GM23338 (cell line): ENCODE data around the gene A3GALT2. TPM values are rescaled to one million over a fixed set of nuclear protein-coding genes. Genes with fewer than 3 reads are reported as not detected.

Source experiments
- ATAC-seq: fragments of 200-7000 bp; cut with Tn5 transposase; 3 replicates; pipeline ENCODE4 v1.9.1; 2020
- DNase-seq: peaks from one replicate; pipeline ENCODE4 v3.0.0-alpha.2; 2015; ENCODE audit warnings: low spot score
- H2AFZ ChIP-seq: fragments of 200-600 bp; sonication (generic); 2 replicates; pipeline ENCODE4 v1.8.0; 2016; ENCODE audit warnings: antibody characterized with exemption, mild to moderate bottlenecking, moderate library complexity
- H3F3A ChIP-seq: fragments of 200-600 bp; sonication (generic); replicated peaks from 2 replicates; pipeline ENCODE4 v1.8.0; 2017; ENCODE audit warnings: antibody characterized with exemption, mixed run types, low read depth
- H3K27ac ChIP-seq: fragments of 200-600 bp; sonication (generic); 2 replicates; pipeline ENCODE4 v1.6.1; 2016; ENCODE audit warnings: low read depth
- H3K27me3 ChIP-seq: fragments of 200-600 bp; sonication (generic); 2 replicates; pipeline ENCODE4 v1.8.0; 2016; ENCODE audit warnings: mild to moderate bottlenecking, mixed run types, moderate library complexity; ENCODE audit not compliant: insufficient read depth
- H3K36me3 ChIP-seq: fragments of 200-600 bp; sonication (generic); 2 replicates; pipeline ENCODE4 v1.8.0; 2016; ENCODE audit warnings: mild to moderate bottlenecking; ENCODE audit not compliant: insufficient read depth
- H3K4me1 ChIP-seq: fragments of 200-600 bp; sonication (generic); 2 replicates; pipeline ENCODE4 v1.8.0; 2016; ENCODE audit warnings: mild to moderate bottlenecking, moderate library complexity; ENCODE audit not compliant: insufficient read depth
- H3K4me2 ChIP-seq: fragments of 200-600 bp; sonication (generic); 2 replicates; pipeline ENCODE4 v1.7.1; 2017; ENCODE audit warnings: mixed run types
- H3K4me3 ChIP-seq: fragments of 200-600 bp; sonication (generic); 2 replicates; pipeline ENCODE4 v1.6.1; 2016; ENCODE audit warnings: mixed run types
- H3K79me2 ChIP-seq: fragments of 200-600 bp; sonication (generic); replicated peaks from 2 replicates; pipeline ENCODE4 v1.8.0; 2017; ENCODE audit warnings: mild to moderate bottlenecking; ENCODE audit not compliant: insufficient read depth
- H3K9me2 ChIP-seq: fragments of 200-600 bp; sonication (generic); 2 replicates; pipeline ENCODE4 v1.8.0; 2017; ENCODE audit not compliant: insufficient read depth
- H4K20me1 ChIP-seq: fragments of 200-600 bp; sonication (generic); replicated peaks from 2 replicates; pipeline ENCODE4 v1.8.0; 2017; ENCODE audit warnings: mild to moderate bottlenecking; ENCODE audit not compliant: insufficient read depth
- H3K27ac Mint-ChIP-seq: 2 replicates; pipeline ENCODE4 v1.8.0; 2020; ENCODE audit warnings: inconsistent platforms, mild to moderate bottlenecking, moderate library complexity, mixed read lengths
- H3K27me3 Mint-ChIP-seq: 3 replicates; pipeline ENCODE4 v1.8.0; 2022; ENCODE audit warnings: low read depth, mild to moderate bottlenecking, moderate library complexity, mixed read lengths, inconsistent platforms; ENCODE audit not compliant: insufficient read depth, poor library complexity
- H3K36me3 Mint-ChIP-seq: 3 replicates; pipeline ENCODE4 v1.8.0; 2021; ENCODE audit warnings: low read depth, mild to moderate bottlenecking, inconsistent platforms, moderate library complexity, mixed read lengths
- H3K4me1 Mint-ChIP-seq: 3 replicates; pipeline ENCODE4 v1.8.0; 2020; ENCODE audit warnings: mild to moderate bottlenecking, inconsistent platforms, mixed read lengths
- H3K4me3 Mint-ChIP-seq: 3 replicates; pipeline ENCODE4 v1.8.0; 2021; ENCODE audit warnings: moderate library complexity, mild to moderate bottlenecking, inconsistent platforms, mixed read lengths
- H3K9me3 Mint-ChIP-seq: 3 replicates; pipeline ENCODE4 v1.8.0; 2020; ENCODE audit warnings: moderate library complexity, mild to moderate bottlenecking, inconsistent platforms, mixed read lengths
- CREB1 ChIP-seq: fragments of 250-450 bp; sonication (Bioruptor Pico); IDR thresholded peaks from 2 replicates; pipeline ENCODE4 v1.5.0; 2020; ENCODE audit warnings: low read depth, mild to moderate bottlenecking, moderate library complexity
- CTCF ChIP-seq, 2 experiments: fragments of 200-600 bp in 1 of 2; sonication (generic) in 1 of 2; conservative IDR thresholded peaks; 2 replicates each; pipeline versions ENCODE4 v1.5.1 to v1.6.1; 2016 to 2017; ENCODE audit warnings: antibody characterized with exemption in 2 of 2, low read depth in 2 of 2, mild to moderate bottlenecking in 2 of 2, moderate library complexity in 1 of 2
- ETS1 ChIP-seq: IDR thresholded peaks from 2 replicates; pipeline ENCODE4 v1.6.1; 2016; ENCODE audit warnings: antibody characterized with exemption
- EZH2 ChIP-seq: fragments of 200-600 bp; sonication (generic); IDR thresholded peaks from one replicate; pipeline ENCODE4 v1.8.0; 2017; ENCODE audit warnings: antibody characterized with exemption, mild to moderate bottlenecking, low read depth; ENCODE audit not compliant: unreplicated experiment
- EZH2phosphoT487 ChIP-seq: fragments of 200-600 bp; sonication (generic); IDR thresholded peaks from one replicate; pipeline ENCODE4 v1.8.1; 2018; ENCODE audit warnings: antibody characterized with exemption; ENCODE audit not compliant: unreplicated experiment
- JUNB ChIP-seq: IDR thresholded peaks from one replicate; pipeline ENCODE4 v1.6.1; 2016; ENCODE audit warnings: antibody characterized with exemption; ENCODE audit not compliant: unreplicated experiment
- NANOG ChIP-seq: IDR thresholded peaks from 2 replicates; pipeline ENCODE4 v1.6.1; 2016; ENCODE audit warnings: antibody characterized with exemption, borderline replicate concordance
- POLR2AphosphoS5 ChIP-seq: IDR thresholded peaks from 2 replicates; pipeline ENCODE4 v1.6.1; 2016; ENCODE audit warnings: antibody characterized with exemption, low read depth
- REST ChIP-seq: IDR thresholded peaks from one replicate; pipeline ENCODE4 v1.6.1; 2018; ENCODE audit warnings: antibody characterized with exemption; ENCODE audit not compliant: unreplicated experiment
- STAT1 ChIP-seq: IDR thresholded peaks from one replicate; pipeline ENCODE4 v1.6.1; 2016; ENCODE audit warnings: antibody characterized with exemption; ENCODE audit not compliant: unreplicated experiment
- ZNF114 ChIP-seq: fragments of 250-450 bp; sonication (Bioruptor Pico); IDR thresholded peaks from 2 replicates; pipeline ENCODE4 v1.5.0; 2020; ENCODE audit warnings: mild to moderate bottlenecking, moderate library complexity
- ZNF331 ChIP-seq: fragments of 250-450 bp; sonication (Bioruptor Pico); IDR thresholded peaks from 2 replicates; pipeline ENCODE4 v1.5.0; 2020; ENCODE audit warnings: low read depth, mild to moderate bottlenecking, moderate library complexity
- ZNF462 ChIP-seq: fragments of 250-450 bp; sonication (Bioruptor Pico); IDR thresholded peaks from 2 replicates; pipeline ENCODE4 v1.5.0; 2020; ENCODE audit warnings: mild to moderate bottlenecking, moderate library complexity
- polyA plus RNA-seq: library from polyadenylated mRNA; unstranded; fragments of >200 nt; fragmentation: Nextera tagmentation; extraction: Ambion mirVana; gene quantifications from 2 replicates; pipeline ENCODE4 v1.2.1, GENCODE V29; 2016
- total RNA-seq: library from RNA; depleted of rRNA; stranded (reverse); fragments of >200 nt; shearing (Covaris generic); gene quantifications from 2 replicates; pipeline ENCODE4 v1.2.3, GENCODE V29; 2014

Gene A3GALT2
- total and polyA plus RNA-seq, 2 experiments from 2014 or later = not detected

GRCh38 chr1:33330361-33330890 lies 9.5 kb upstream of the A3GALT2 start:
- H3K4me3 ChIP-seq = no peak overlapping the region
- H3K9me2 ChIP-seq = no peaks in the 10 kb centered on the region
- no peaks in the 10 kb centered on the region for H3K4me1 ChIP-seq
- Mint-ChIP-seq H3K9me3 (no peaks in the 10 kb centered on the region), H3K27ac (no peak overlapping the region), H3K36me3 (peaks cover 10% of the 10 kb centered on the region; the same call in 2 of the 3 replicates), H3K4me1 (peaks cover 13% of the 10 kb centered on the region), H3K4me3 (no peak overlapping the region), H3K27me3 (peaks cover 11% of the 10 kb centered on the region)
- H2AFZ ChIP-seq = no peak overlapping the region
- peaks cover 3% of the 10 kb centered on the region; the same call in 1 of the 2 replicates for H4K20me1 ChIP-seq
- ATAC-seq (no peak), DNase-seq (no peak)
- H3F3A ChIP-seq = no peaks in the 10 kb centered on the region
- H3K4me2 ChIP-seq = no peak overlapping the region
- H3K27me3 ChIP-seq = peaks cover 5% of the 10 kb centered on the region; the same call in 1 of the 2 replicates
- H3K36me3 ChIP-seq = no peaks in the 10 kb centered on the region
- H3K27ac ChIP-seq = no peak overlapping the region
- no peaks in the 10 kb centered on the region for H3K79me2 ChIP-seq
- TF ChIP-seq ZNF114 (CRISPR knock-in tag) (no peak), CTCF (conservative IDR thresholded peaks at IDR 0.05; ENCODE audit: low read depth in 2 of 2) (no peak), EZH2phosphoT487 (no peak), POLR2AphosphoS5 (no peak), REST (no peak), ZNF331 (no peak), ZNF462 (CRISPR knock-in tag) (no peak), CREB1 (no peak), NANOG (no peak), JUNB (no peak), EZH2 (no peak), ETS1 (no peak), STAT1 (no peak)
